GM12878 (cell line): ENCODE results near the gene ZBTB7B.

ENCODE experiments used
- ATF2 ChIP-seq: IDR thresholded peaks from 2 replicates; pipeline ENCODE4 v1.6.1; 2012; ENCODE audit warnings: low read length, inconsistent platforms
- CREB1 ChIP-seq: IDR thresholded peaks from 2 replicates; pipeline ENCODE4 v1.6.1; 2012; ENCODE audit warnings: low read depth, mild to moderate bottlenecking, inconsistent platforms
- NBN ChIP-seq: fragments of 450-650 bp; IDR thresholded peaks from 2 replicates; pipeline ENCODE4 v1.6.1; 2016
- TF ChIP-seq, protein P1 (sequence below), 3 experiments: IDR thresholded peaks in 2 of 3; conservative IDR thresholded peaks in 1 of 3; 2 replicates each; pipeline ENCODE4 v1.5.1; 2011; ENCODE audit warnings: low read depth in 3 of 3, low read length in 3 of 3, mild to moderate bottlenecking in 3 of 3, control low read depth in 2 of 3, moderate library complexity in 2 of 3, inconsistent platforms in 1 of 3, mixed read lengths in 1 of 3; ENCODE audit not compliant: control insufficient read depth in 2 of 3, insufficient read depth in 1 of 3; ENCODE audit errors: extremely low read depth in 1 of 3

GRCh38 chr1:155011004-155011416 lies 8.4 kb downstream of the ZBTB7B start:
- TF ChIP-seq CREB1 (no peak), ATF2 (no peak), NBN (no peak)
- TF ChIP-seq, protein P1, sequence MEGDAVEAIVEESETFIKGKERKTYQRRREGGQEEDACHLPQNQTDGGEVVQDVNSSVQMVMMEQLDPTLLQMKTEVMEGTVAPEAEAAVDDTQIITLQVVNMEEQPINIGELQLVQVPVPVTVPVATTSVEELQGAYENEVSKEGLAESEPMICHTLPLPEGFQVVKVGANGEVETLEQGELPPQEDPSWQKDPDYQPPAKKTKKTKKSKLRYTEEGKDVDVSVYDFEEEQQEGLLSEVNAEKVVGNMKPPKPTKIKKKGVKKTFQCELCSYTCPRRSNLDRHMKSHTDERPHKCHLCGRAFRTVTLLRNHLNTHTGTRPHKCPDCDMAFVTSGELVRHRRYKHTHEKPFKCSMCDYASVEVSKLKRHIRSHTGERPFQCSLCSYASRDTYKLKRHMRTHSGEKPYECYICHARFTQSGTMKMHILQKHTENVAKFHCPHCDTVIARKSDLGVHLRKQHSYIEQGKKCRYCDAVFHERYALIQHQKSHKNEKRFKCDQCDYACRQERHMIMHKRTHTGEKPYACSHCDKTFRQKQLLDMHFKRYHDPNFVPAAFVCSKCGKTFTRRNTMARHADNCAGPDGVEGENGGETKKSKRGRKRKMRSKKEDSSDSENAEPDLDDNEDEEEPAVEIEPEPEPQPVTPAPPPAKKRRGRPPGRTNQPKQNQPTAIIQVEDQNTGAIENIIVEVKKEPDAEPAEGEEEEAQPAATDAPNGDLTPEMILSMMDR (IDR thresholded peaks at IDR 0.05 in 2 of 3, conservative IDR thresholded peaks at IDR 0.05 in 1 of 3; ENCODE audit: control insufficient read depth in 2 of 3, extremely low read depth in 1 of 3, insufficient read depth in 1 of 3, low read depth in 3 of 3, low read length in 3 of 3), result no peak
